ENCODE measurements around the gene COLGALT1.

COLGALT1 gene

GRCh38 chr19:17553256-17553655, 2.2 kb upstream of the COLGALT1 start (continued):
- TF ChIP-seq ZNF701 (tag by site-specific recombination; IDR thresholded peaks at IDR 0.05) = no peak
- TF ChIP-seq ZNF664 (tag by site-specific recombination; IDR thresholded peaks at IDR 0.05) = no peak
- TF ChIP-seq REPIN1 (tag by site-specific recombination; IDR thresholded peaks at IDR 0.05; ENCODE audit: low read depth) = no peak
- TF ChIP-seq ZNF529 (tag by site-specific recombination; IDR thresholded peaks at IDR 0.05; ENCODE audit: insufficient replicate concordance) = no peak
- TF ChIP-seq ZNF626 (tag by site-specific recombination; IDR thresholded peaks at IDR 0.05) = no peak
- TF ChIP-seq ZNF561 (tag by site-specific recombination; IDR thresholded peaks at IDR 0.05; ENCODE audit: borderline replicate concordance) = no peak
- no peak for TF ChIP-seq ZNF777 (tag by site-specific recombination; IDR thresholded peaks at IDR 0.05; ENCODE audit: borderline replicate concordance)
- TF ChIP-seq ZNF394 (tag by site-specific recombination; IDR thresholded peaks at IDR 0.05; ENCODE audit: borderline replicate concordance) = peak; percentile 46; the same call in 1 of the 2 replicates
- no peak for TF ChIP-seq ZXDB (tag by site-specific recombination; IDR thresholded peaks at IDR 0.05)
- TF ChIP-seq PRDM10 (tag by site-specific recombination; IDR thresholded peaks at IDR 0.05) = peak; percentile 30; the same call in 1 of the 2 replicates
- TF ChIP-seq ZSCAN5A (tag by site-specific recombination; IDR thresholded peaks at IDR 0.05) = no peak
- TF ChIP-seq ZFP69B (tag by site-specific recombination; IDR thresholded peaks at IDR 0.05) = no peak

DNA sequence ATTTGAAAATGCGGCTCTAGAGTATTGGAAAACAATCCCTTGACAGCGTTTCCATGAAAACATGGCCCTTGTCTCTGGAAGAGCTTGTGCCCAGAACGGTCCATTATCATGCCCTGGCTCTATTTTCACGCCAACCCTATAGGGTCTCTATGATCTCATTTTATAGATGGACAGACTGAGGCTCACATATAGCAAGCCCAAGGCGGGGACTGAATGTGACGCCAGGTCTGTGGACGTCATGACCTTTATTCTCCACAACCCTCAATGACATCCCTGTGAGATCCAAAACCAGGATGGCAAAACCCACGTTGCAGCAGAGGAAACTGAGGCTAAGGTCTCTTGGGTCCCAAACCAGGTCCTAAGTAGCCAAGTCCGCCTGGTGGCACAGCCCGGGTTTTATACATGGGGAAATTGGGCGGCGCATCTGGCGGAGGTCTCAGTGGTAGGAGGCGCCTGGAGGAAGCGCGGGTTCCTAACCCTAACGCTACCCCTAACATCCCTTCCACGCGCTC, 425 bp upstream of the COLGALT1 start:
- Histone ChIP-seq H3K9me3 (ENCODE audit: control insufficient read depth, insufficient read depth, low read depth, low read length) (no peaks in the 10 kb centered on the region), H3K4me3 (ENCODE audit: low read depth, low read length) (peak overlapping the region; percentile 88), H3K27ac (ENCODE audit: extremely low read depth, low read depth, low read length) (no peak overlapping the region), H3K36me3 (ENCODE audit: control insufficient read depth in 2 of 2, insufficient read depth in 1 of 2, low read length in 2 of 2) (peaks cover 12 to 15% of the 10 kb centered on the region in 2 experiments; a peak in 2 of 3 replicates), H3K4me1 (ENCODE audit: control insufficient read depth, insufficient read depth, low read length) (no peaks in the 10 kb centered on the region; the same call in 1 of the 2 replicates)
- POLR2A ChIA-PET = interaction anchor here (0.6 kb wide), 1 partner anchor 238 kb away, joined by 3 read pairs; no protein-coding TSS in a partner anchor
- CTCF ChIA-PET = interaction anchor here (0.6 to 1.8 kb wide), 4 partner anchors 19 to 1620 kb away, joined by 3 to 4 read pairs (median 3); no protein-coding TSS in a partner anchor
- peak; percentile 72 for TF ChIP-seq ZNF341 (tag by site-specific recombination; IDR thresholded peaks at IDR 0.05; ENCODE audit: low read depth)
- peak; percentile 32; the same call in 1 of the 2 replicates for TF ChIP-seq PRDM10 (tag by site-specific recombination; IDR thresholded peaks at IDR 0.05)
- 0 out of 2 replicates have a peak, but pooled peaks have one; percentile 12 for TF ChIP-seq ZNF394 (tag by site-specific recombination; IDR thresholded peaks at IDR 0.05; ENCODE audit: borderline replicate concordance)
- peak; percentile 96 for TF ChIP-seq ZBTB48 (tag by site-specific recombination; IDR thresholded peaks at IDR 0.05)
- TF ChIP-seq ZNF544 (tag by site-specific recombination; IDR thresholded peaks at IDR 0.05) = no peak
- TF ChIP-seq ZIC2 (tag by site-specific recombination; IDR thresholded peaks at IDR 0.05) = no peak
- peak; percentile 55 for TF ChIP-seq ZEB2 (tag by site-specific recombination; IDR thresholded peaks at IDR 0.05)
- 0 out of 2 replicates have a peak, but pooled peaks have one; percentile 16 for TF ChIP-seq ZNF366 (tag by site-specific recombination; conservative IDR thresholded peaks at IDR 0.05)
